Activated T-cell treated with anti-CD3 and anti-CD28 coated beads, Interleukin-2, amount 50 U/mL, for 48 hours (primary cell): Measurements from ENCODE around the gene RPUSD4.
"Not testable (repeated sequence)": the region's sequence is repeated elsewhere in the genome, so short reads cannot be mapped to it uniquely, and the experiment has no call there.

Experiments used
- DNase-seq, 2 experiments: peaks; one replicate each; pipeline ENCODE4 v3.0.0-alpha.2; 2020

Gene RPUSD4

GRCh38 chr11:126211236-126212088 is at the start of gene RPUSD4, which contains the start of gene FAM118B:
TSS of gene RPUSD4 (minus strand) at chr11:126211650. CDS start at chr11:126211638, 12 bp downstream.
TSS of gene FAM118B (plus strand) at chr11:126211782. CDS start at chr11:126235002, 23,220 bp downstream.
- DNase-seq, result peak; percentile 99 to 100

GRCh38 chr11:126257764-126258163 is 46.3 kb upstream of the RPUSD4 start:
- DNase-seq, result no peak

- DNase-seq, result no peak
These were observed 45.7 kb upstream of the RPUSD4 start for GRCh38 chr11:126257144-126257543.

- DNase-seq, result no peak
These were observed 44.8 kb upstream of the RPUSD4 start for GRCh38 chr11:126256216-126256615.

- DNase-seq, result not testable (repeated sequence)
These were observed 44.1 kb upstream of the RPUSD4 start for GRCh38 chr11:126255507-126255906.

GRCh38 chr11:126254819-126255218 is 43.4 kb upstream of the RPUSD4 start:
- DNase-seq, result no peak

GRCh38 chr11:126253265-126253664 is 41.8 kb upstream of the RPUSD4 start:
- DNase-seq, result no peak

- DNase-seq, result no peak
These were observed 35.2 kb upstream of the RPUSD4 start for GRCh38 chr11:126246636-126247035.

GRCh38 chr11:126233391-126233790 is 21.9 kb upstream of the RPUSD4 start:
- no peak for DNase-seq

GRCh38 chr11:126232683-126233082 is 21.2 kb upstream of the RPUSD4 start:
- no peak for DNase-seq

- no peak for DNase-seq
These were observed 20.4 kb upstream of the RPUSD4 start for GRCh38 chr11:126231725-126232459.

- no peak for DNase-seq
These were observed 18.5 kb upstream of the RPUSD4 start for GRCh38 chr11:126229858-126230540.

- DNase-seq, result no peak
These were observed 15.1 kb upstream of the RPUSD4 start for GRCh38 chr11:126226334-126227084.

- no peak for DNase-seq
These were observed 13.8 kb upstream of the RPUSD4 start for GRCh38 chr11:126225295-126225665.

- no peak for DNase-seq
These were observed 13.3 kb upstream of the RPUSD4 start for GRCh38 chr11:126224647-126225294.

GRCh38 chr11:126219547-126219946 is 8.1 kb upstream of the RPUSD4 start:
- DNase-seq, result no peak

GRCh38 chr11:126217491-126217890 is 6.0 kb upstream of the RPUSD4 start:
- no peak for DNase-seq

GRCh38 chr11:126216526-126217305 is 5.3 kb upstream of the RPUSD4 start:
- DNase-seq, result no peak

GRCh38 chr11:126214841-126215240 is 3.4 kb upstream of the RPUSD4 start:
- DNase-seq, result no peak

GRCh38 chr11:126214441-126214840 is 3.0 kb upstream of the RPUSD4 start:
- no peak for DNase-seq

- no peak for DNase-seq
These were observed 725 bp upstream of the RPUSD4 start for GRCh38 chr11:126212089-126212660.
